Eye (tissue), 1 donor: ENCODE results near the gene LIN28A.
"Not testable (repeated sequence)": the region's sequence is repeated elsewhere in the genome, so short reads cannot be mapped to it uniquely, and the experiment has no call there.

ENCODE experiments used
- DNase-seq: peaks from one replicate; pipeline ENCODE4 v3.0.0-alpha.2; 2015

Gene LIN28A, protein sequence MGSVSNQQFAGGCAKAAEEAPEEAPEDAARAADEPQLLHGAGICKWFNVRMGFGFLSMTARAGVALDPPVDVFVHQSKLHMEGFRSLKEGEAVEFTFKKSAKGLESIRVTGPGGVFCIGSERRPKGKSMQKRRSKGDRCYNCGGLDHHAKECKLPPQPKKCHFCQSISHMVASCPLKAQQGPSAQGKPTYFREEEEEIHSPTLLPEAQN

DNA sequence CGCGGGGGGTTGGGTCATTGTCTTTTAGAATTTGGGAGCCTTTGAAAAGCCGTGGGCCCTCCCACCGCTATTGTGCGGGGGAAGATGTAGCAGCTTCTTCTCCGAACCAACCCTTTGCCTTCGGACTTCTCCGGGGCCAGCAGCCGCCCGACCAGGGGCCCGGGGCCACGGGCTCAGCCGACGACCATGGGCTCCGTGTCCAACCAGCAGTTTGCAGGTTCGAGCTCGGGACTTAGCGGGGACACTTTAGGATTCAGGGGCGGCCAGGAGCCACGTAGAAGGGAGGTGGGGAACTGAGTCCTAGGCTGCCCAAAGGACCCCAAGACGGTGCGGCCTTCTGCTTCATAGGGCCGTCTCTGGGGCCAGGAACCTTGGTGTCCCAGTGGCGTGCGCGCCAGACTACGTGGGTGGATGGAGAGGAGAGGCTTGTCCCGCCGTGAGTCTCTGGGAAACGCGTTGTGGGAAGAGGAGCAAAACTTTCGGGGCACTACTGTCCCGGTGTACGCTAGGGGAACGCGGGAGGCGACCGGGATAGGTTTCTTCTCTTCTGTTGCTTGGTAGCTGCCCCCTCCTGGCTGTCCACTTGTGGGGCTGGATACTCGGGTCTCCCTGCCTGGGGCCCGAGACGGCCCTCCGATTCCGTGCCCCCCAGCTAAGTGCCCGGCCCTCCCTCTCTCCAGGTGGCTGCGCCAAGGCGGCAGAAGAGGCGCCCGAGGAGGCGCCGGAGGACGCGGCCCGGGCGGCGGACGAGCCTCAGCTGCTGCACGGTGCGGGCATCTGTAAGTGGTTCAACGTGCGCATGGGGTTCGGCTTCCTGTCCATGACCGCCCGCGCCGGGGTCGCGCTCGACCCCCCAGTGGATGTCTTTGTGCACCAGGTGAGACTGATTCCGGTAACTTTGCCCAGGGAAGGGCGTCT is at the start of gene LIN28A:
Gene LIN28A, plus strand, starts transcription at position 112 of the 918 bp plus-strand sequence. Its CDS starts 75 bp downstream, at position 187.
- no peak for DNase-seq

DNA sequence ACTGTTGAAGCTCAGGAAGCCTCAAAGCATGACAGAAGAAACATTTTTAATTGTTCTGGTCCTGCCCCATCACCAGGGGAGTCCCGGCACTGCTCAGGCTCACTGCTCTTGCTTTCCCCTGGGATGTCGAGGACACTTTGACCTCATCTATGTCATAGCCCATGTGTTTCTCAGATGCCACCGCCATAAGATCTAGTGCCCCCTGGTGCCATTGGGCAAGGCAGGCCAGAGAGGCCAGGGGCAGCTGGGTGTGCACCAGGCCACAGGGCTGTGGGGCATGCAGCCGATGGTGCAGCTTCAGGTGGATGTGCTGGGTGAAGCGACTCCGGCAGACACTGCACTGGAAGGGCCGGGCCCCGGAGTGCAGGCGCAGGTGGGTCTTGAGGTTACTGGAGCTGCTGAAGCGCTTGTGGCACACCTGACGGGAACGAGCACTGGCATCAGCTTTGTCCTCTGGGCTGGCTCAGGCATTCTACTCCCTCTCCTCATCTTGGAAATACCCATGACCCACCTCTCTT is 49.0 kb upstream of the LIN28A start:
- no peak for DNase-seq

DNA sequence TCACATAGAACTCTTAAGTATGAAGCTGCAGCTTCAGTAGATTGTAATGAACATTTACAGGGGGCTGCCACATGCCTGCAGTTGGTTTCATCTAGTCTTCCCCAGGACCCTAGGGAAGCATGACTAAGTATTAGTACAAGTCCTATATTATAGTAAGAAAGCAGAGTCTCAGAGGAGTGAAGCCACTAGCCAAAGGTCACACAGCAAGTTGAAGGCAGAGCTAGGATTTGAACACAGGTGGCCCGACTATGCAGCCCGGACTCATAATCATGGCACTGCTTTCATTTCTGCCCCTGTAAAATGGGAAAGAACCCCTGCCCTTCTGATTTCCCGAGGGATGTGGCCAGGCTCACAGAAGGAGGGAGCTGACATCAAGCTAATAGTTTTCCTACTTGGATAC is 48.3 kb upstream of the LIN28A start:
- DNase-seq, result no peak

DNA sequence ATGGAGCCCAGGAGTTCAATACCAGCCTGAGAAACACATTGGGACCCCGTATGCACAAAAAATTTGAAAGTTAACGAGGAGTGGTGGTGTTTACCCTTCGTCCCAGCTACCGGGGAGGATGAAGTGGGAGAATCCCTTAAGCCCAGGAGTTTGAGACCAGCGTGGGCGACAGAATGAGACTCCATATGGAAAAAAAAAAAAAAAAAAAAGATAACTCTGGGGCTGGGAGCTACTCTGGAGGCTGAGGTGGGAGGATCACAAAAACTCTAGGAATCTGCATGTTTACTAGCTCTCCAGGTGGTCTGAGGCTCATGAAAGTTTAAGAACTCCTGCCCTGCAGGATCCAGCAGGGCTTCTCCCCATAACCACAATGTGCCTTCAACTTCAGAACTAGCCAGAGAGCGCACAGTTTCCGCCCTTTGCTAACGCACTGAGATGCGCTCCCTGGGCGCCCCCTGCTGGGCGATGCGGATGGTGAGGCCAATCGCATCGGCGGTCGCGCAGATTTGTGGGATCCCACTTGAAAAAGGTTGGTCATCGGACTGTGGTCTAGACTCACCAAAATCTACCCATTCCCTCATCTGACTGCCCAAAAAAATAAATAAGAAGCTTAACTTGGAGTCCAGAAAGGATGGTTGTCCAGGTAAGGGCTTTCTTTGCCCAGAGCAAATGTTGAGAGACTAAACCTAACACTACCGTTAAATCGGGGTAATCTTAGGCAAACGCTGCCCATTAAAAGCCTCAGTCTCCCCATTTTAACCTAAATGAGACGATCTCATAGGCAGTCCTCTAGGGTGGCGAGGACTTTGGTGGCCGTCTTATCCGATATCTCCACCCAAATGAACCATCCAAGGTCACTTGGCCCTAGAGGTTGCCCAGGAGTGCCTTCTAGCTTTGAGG is 46.8 kb upstream of the LIN28A start:
- DNase-seq, result peak; percentile 85

DNA sequence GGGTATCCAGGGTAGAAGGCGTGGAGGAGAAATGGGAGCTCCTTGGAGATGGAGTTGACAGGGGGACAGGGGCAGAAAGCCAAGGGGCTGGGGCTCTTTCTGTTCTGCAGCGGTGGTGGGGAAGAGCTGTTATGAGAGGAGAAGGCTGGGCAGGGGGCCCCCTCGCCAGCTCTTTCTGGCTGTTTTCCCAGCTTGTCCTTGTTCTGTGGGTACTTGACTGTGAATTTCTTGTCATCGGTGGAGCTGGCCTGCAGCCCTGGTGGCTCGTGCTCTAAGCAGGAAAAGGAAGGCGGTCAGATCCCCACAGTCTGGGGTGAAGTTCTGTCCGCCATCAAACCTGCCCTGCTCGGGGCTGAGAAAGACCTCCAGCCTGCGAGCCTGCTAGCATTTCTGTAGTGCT is 45.7 kb upstream of the LIN28A start:
- no peak for DNase-seq

DNA sequence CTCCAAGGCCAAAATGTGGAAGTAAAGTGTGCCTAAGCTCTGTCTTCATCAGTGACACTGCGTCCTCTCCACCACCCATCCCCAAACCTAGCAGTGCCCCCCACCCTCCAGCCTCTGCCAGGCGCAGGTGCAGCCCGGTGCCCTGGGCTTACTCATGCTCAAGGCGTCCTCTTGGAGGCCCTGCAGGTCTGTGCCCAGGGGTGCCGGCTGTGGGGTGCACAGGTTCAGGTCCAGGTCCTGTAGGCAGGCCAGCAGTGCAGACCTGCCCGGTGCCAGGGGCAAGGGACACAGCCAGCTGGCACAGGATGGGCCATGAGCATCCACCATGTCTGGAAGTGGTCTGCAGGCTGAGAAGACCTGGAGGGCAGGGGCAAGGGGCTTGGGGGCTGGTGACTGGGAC is 43.2 kb upstream of the LIN28A start:
- no peak for DNase-seq

DNA sequence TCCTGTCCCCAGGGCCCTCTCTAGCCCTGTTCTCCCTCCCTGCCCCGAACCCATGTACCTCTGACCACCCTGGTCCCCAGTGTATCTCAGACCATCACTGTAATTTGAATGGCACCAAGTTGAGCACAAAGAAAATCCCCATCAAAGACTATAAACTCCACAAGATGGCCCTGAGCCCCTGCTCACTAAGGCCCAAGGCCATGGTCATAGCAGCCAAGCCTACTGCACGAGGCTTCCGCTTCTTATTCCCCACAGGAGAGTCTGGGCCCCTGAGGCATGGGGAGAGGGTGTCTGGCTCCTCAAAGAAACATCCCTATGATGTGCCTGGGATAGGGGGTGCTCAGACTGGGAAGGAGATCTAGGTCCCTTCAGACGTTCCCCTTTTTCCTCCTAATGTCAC is 42.6 kb upstream of the LIN28A start:
- DNase-seq, result no peak

DNA sequence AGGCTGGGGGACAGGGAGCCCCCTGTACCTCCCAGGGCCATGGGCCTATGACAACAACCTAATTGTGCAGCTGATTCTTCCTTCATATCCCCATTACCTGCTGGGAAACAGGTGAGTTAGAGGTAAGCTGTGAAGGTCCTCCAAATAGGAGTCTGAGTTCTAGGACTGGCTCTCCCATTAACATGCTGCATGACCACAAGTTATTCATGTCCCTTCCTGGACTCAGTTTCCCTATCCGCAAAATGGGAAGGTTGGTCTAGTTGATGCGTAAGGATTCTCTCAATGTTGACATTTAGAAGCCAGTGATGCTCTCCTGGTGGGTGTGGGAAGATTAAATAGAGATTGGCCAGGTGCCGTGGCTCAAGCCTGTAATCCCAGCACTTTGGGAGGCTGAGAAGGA is 42.1 kb upstream of the LIN28A start:
- DNase-seq, result no peak

DNA sequence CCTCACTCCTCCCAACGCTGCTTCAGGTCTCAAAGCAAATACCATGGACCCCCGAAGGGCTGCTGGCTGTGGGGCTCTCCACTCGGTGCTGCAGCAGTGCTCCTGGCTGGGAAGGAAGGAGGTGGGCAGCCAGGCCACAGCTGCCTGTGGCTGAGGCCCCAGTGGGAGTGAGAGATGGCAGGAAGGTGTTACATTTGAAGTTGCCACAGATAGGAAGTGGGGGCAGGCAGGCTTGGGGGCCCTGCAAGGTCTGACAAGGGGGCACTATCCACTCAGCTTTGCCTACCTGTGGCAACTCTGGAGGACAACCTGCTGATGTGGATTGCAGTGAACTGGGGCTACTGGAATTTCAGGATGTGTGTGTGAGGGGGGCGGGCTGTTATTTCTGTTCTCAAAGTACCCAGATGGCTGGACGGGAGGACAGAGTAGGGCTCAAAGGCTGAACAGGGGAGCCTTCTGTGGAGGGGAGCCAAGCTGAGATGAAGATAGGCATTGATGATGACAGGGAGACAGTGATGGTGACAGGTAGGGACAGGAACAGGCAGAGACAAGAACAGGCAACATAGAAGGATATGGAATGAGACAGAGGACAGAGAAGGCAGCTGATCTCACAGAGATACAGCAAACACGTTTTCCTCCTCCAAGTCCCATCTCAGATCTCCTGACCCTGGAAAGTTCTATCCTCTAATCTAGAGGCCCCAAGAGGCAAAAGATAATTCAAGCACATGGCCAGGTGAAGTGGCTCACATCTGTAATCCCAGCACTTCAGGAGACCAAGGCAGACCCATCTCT is 39.8 kb upstream of the LIN28A start:
- no peak for DNase-seq

DNA sequence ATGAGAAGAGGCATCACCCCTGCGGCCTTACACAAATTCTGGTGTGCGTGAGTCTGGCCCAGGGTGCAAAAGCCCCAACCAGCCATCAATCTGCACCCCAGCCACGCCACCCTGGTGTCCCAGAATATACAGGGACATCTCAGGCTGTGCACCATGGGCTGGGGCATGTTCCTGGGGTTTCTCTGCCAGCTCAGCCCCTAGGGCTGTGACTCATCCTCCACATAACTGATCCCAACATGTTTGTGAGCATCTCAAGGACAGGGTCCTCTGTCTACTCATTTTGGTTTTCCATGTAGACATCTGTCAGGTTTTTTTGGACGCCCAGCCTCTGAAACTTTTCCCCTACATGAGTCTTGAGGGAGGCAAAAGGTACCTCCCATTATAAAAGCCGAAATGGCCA is 38.6 kb upstream of the LIN28A start:
- no peak for DNase-seq

DNA sequence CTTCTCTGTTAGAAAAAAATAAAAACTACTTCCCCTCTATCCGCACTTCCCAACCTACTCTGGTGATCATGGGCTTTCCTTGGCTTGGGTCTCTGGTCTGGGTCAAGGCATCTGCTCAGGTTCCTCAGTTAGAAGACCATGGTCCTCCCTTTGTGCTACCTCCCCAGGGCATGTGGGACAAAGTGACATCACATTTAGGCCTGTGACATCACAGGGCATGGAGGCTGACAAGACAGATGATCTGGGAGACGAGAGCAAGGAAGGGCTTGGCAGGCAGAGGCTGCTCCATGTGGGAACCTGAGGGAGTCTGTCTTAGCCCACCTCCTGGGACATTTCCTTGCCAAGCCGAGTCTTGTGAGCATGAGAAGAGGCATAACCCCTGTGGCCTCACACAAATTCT is 38.0 kb upstream of the LIN28A start, which contains the start of gene ZNF683:
Gene ZNF683, minus strand, starts transcription at position 140 of the 400 bp plus-strand sequence. CDS start 4,179 bp downstream, outside the sequence.
- not testable (repeated sequence) for DNase-seq

DNA sequence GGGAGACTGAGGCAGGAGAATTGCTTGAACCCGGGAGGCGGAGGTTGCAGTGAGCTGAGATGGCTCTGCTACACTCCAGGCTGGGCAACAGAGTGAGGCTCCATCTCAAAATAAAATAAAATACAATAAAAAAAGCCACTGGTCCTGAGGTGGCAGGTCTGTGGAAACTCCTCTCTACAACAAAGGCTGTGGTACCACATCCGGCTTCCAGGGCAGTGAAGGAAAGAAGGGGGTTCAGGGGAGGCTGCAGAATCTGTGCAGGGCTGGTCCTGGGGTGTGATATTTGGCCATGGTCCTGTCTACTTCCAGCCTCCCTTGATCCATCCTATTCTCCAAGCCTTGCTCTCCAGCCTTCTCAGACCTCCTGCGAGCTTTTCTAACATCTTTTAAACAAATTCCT is 37.3 kb upstream of the LIN28A start:
- no peak for DNase-seq

DNA sequence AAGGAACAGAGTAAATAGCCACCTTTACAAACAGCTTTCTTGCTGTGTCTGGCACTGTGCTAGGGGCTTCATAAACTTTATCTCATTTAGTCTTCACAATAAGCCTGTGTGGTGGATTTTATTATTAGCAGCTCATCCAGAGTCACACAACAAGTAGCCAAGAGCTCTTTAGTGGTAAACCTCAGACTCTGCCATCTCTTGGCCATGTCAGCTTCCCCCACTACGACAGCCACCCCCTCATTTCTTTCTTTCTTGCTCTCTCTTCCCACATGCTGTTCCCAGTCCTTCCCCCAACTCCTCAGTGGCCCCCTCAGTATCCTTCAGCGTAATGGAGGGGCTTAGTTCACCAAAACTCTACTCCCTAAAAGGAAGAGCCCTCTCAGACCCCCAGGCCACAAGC is 36.8 kb upstream of the LIN28A start:
- no peak for DNase-seq

DNA sequence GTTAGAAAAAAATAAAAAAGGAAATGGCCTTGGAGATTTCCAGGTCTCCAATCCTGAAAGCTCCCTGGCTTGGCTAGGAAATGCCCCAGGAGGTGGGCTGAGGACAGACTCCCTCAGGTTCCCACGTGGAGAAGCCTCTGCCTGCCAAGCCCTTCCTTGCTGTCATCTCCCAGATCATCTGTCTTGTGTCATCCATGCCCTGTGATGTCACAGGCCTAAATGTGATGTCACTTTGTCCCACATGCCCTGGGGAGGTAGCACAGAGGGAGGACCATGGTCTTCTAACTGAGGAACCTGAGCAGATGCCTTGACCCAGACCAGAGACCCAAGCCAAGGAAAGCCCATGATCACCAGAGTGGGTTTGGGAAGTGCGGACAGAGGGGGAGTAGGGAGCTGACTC is 36.3 kb upstream of the LIN28A start:
- not testable (repeated sequence) for DNase-seq

DNA sequence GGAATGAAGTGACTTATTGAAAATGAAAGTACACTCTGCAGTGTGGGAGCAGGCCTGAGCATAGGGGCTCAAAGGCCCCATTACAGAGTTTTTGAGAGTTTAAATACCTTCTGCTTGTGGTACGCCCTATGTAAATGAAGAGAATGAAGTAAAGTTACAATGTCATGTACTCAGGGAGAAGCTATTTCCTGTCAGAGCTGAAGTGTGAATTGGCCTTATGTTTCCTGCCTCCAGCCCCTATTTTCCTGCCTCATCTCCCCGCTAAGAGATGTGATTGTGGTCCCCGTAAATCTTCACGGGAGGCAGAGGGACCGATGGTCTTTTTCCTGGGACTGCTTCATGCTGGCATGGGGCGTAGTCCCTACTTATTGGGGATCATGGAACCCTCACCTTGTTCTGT is 35.5 kb upstream of the LIN28A start:
- no peak for DNase-seq

DNA sequence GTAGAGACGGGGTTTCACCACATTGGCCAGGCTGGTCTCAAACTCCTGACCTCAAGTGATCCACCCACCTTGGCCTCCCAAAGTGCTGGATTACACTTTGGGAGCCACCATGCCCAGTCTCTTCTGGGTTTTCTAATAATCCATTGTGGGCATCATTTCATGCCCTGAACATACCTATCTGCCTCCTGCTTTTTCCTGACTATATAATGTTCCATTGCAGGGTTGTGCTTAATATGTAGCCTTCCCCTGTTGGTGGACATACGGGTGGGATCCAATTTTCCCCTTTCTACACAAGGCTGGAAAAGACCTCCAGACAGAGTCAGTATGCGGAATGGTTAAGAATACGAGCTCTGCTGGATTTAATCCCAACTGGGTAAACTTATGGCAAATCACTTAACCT is 34.6 kb upstream of the LIN28A start:
- DNase-seq, result no peak

DNA sequence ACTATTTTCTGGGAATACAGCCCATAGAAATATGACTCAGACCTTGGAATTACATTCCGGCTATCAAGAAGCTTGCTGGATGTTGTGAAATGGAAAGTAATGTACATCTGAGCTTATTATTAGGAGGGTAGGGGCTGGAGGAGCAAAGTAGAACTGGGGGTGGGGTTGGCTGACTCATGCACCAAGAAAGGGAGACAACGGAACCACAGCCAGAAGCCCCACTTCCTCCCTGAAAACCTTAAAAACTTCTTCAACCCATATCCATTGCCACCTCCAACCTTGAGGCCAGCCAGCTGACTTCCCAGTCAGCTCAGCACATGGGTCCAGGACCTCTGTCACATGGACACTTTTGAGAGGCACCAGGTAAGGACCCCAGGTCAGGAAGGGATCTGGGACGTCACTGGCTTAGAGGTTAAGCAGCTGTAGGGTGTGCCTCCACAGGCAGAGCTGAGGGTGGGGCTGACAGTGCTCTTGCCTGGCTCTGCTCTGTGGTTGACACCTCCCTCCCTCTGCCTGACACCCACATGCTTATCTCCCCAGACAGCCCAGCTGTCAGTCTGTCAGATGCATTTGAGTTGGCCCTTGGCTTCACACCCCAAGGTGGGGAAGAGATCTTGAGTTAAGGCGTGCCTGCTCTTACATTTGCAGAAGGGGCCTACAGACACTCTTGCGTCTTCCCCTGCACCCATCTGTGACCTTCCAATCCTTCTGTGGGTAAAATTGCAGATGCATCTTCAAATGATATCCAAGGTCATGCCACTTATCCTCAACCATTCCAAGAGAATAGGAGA is 32.3 kb upstream of the LIN28A start:
- no peak for DNase-seq

DNA sequence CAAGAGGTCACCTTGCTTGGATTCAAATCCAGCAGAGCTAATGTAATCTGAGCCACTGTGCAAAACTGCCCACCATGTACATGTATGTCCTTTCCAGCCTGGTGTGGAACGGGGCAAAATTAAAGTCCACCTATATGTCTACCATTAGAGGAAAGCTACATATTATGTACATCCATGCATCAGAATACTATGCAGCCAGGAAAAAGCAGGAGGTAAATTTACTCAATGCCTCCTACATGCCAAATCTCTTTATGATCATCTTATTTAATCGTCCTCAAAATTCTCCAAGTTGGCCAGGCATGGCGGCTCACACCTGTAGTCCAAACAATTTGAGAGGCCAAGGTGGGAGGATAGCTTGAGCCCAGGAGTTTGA is 31.8 kb upstream of the LIN28A start:
- DNase-seq, result no peak

DNA sequence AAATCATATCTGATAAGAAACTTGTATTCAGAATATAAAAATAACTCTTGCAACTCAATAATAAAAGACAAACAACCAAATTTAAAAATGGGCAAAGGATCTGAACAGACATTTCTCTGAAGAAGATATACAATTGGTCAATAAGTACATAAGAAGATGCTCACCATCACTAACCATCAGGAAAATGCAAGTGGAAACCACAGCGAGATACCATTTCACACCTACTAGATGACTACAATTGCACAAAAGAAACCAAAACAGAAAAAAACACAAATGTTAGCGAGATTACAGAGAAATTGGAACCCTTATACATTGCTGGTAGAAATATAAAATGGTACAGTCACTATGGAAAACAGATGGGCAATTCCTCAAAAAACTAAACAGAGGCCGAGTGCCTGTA is 26.5 kb upstream of the LIN28A start:
- DNase-seq, result no peak

DNA sequence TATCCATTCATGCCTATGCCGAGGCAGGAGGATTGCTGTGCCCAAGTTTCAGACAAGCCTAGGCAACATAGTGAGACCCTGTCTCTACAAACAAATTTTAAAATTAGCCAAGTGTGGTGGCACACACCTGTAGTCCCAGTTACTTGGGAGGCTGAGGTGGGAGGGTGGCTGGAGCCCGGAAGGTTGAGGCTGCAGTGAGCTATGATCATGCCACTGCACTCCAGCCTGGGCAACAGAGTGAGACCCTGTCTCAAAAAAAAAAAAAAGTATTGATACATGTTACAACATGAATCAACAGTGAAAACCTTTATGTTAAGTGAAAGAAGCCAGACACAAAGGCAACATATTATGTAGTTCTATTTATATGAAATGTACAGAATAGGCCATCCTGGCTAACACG is 25.6 kb upstream of the LIN28A start:
- not testable (repeated sequence) for DNase-seq

DNA sequence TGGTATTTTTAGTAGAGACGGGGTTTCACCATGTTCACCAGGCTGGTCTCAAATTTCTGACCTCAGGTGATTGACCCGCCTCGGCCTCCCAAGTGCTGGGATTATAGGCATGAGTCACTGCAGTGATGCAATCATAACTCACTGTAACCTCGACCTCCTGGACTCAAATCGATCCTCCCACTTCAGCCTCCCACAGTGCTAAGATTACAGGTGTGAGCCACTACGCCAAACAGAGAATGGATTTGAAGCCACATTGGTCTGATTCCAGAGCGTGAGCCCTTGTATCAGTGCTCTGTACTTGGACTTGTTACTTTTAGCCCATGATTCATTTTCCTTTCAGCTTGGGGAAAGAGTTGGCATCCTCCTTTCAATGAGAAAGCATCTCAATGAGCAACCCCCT is 23.2 kb upstream of the LIN28A start:
- DNase-seq, result no peak
